GM23248 (cell line): Measurements from ENCODE around the gene TLX1. TPM values are rescaled to one million over a fixed set of nuclear protein-coding genes. Genes with fewer than 3 reads are reported as not detected.

ENCODE experiments used
- DNase-seq: peaks from one replicate; pipeline ENCODE4 v3.0.0-alpha.2; 2015
- H2AFZ ChIP-seq: fragments of 200-600 bp; sonication (generic); 2 replicates; pipeline ENCODE4 v1.6.1; 2016; ENCODE audit warnings: antibody characterized with exemption
- H3F3A ChIP-seq: fragments of 200-600 bp; sonication (generic); 2 replicates; pipeline ENCODE4 v1.6.1; 2016; ENCODE audit warnings: mild to moderate bottlenecking, antibody characterized with exemption, mixed run types; ENCODE audit not compliant: insufficient read depth
- H3K27ac ChIP-seq: fragments of 200-600 bp; sonication (generic); 2 replicates; pipeline ENCODE4 v1.5.1; 2016; ENCODE audit warnings: mild to moderate bottlenecking
- H3K27me3 ChIP-seq: fragments of 200-600 bp; sonication (generic); replicated peaks from 2 replicates; pipeline ENCODE4 v1.6.1; 2016; ENCODE audit warnings: mild to moderate bottlenecking; ENCODE audit not compliant: insufficient read depth
- H3K36me3 ChIP-seq: fragments of 200-600 bp; sonication (generic); 2 replicates; pipeline ENCODE4 v1.6.1; 2016; ENCODE audit warnings: low read depth, mild to moderate bottlenecking
- H3K4me1 ChIP-seq: fragments of 200-600 bp; sonication (generic); 2 replicates; pipeline ENCODE4 v1.6.1; 2016; ENCODE audit warnings: mild to moderate bottlenecking; ENCODE audit not compliant: insufficient read depth
- H3K4me2 ChIP-seq: fragments of 200-600 bp; sonication (generic); one replicate; pipeline ENCODE4 v1.6.1; 2016; ENCODE audit warnings: mild to moderate bottlenecking; ENCODE audit not compliant: unreplicated experiment
- H3K4me3 ChIP-seq: fragments of 200-600 bp; sonication (generic); 2 replicates; pipeline ENCODE4 v1.5.1; 2016; ENCODE audit warnings: mild to moderate bottlenecking
- H3K79me2 ChIP-seq: fragments of 200-600 bp; sonication (generic); 2 replicates; pipeline ENCODE4 v1.6.1; 2016; ENCODE audit warnings: mild to moderate bottlenecking; ENCODE audit not compliant: insufficient read depth
- H3K9ac ChIP-seq: fragments of 200-600 bp; sonication (generic); 2 replicates; pipeline ENCODE4 v1.6.1; 2016; ENCODE audit warnings: mild to moderate bottlenecking
- H3K9me2 ChIP-seq: fragments of 200-600 bp; sonication (generic); 2 replicates; pipeline ENCODE4 v1.6.1; 2016; ENCODE audit warnings: mixed run types, mild to moderate bottlenecking, moderate library complexity; ENCODE audit not compliant: insufficient read depth
- H3K9me3 ChIP-seq: fragments of 200-600 bp; sonication (generic); one replicate; pipeline ENCODE4 v1.6.1; 2017; ENCODE audit warnings: low read depth
- H4K20me1 ChIP-seq: fragments of 200-600 bp; sonication (generic); 2 replicates; pipeline ENCODE4 v1.6.0; 2016; ENCODE audit not compliant: insufficient read depth
- EZH2 ChIP-seq: fragments of 200-600 bp; sonication (generic); IDR thresholded peaks from 2 replicates; pipeline ENCODE4 v1.6.1; 2018; ENCODE audit warnings: antibody characterized with exemption, mild to moderate bottlenecking; ENCODE audit not compliant: insufficient read depth, poor library complexity, severe bottlenecking
- EZH2phosphoT487 ChIP-seq: fragments of 200-600 bp; sonication (generic); IDR thresholded peaks from 2 replicates; pipeline ENCODE4 v1.6.1; 2018; ENCODE audit warnings: antibody characterized with exemption, moderate library complexity, mild to moderate bottlenecking, low read depth; ENCODE audit not compliant: insufficient read depth
- WGBS, 2 experiments: methylation state at CpG; one replicate each; pipeline ENCODE4 v1.1.6; 2015 to 2017; ENCODE audit warnings: low lambda C conversion rate in 2 of 2, low coverage in 1 of 2; ENCODE audit errors: missing lambda C conversion rate in 2 of 2; 5-methylcytosine and 5-hydroxymethylcytosine counted together
- in situ Hi-C: fragments of 300-500 bp; cut with MboI; formaldehyde crosslinking; loops from 2 replicates; pipeline ENCODE4 v1.15.0; 2020
- polyA plus RNA-seq: library from polyadenylated mRNA; unstranded; fragments of >200 nt; fragmentation: Nextera tagmentation; extraction: Ambion mirVana; gene quantifications from 2 replicates; pipeline ENCODE4 v1.2.1, GENCODE V29; 2016
- total RNA-seq: library from RNA; depleted of rRNA; stranded (reverse); fragments of >200 nt; shearing (Covaris generic); gene quantifications from 2 replicates; pipeline ENCODE4 v1.2.3, GENCODE V29; 2014

TLX1 gene
- total and polyA plus RNA-seq, 2 experiments from 2014 or later: not detected

GRCh38 chr10:101123815-101124617, 7.1 kb upstream of the TLX1 start:
- no peaks in the 10 kb centered on the region for H3F3A ChIP-seq
- peaks cover 93% of the 10 kb centered on the region for H3K27me3 ChIP-seq
- no peaks in the 10 kb centered on the region for H3K36me3 ChIP-seq
- DNase-seq: no peak
- in situ Hi-C loops: no loop called here
- TF ChIP-seq EZH2: no peak
- no peak; the same call in 1 of the 2 replicates for TF ChIP-seq EZH2phosphoT487
- no peaks in the 10 kb centered on the region for H3K9me2 ChIP-seq
- H3K4me1 ChIP-seq: no peaks in the 10 kb centered on the region
- H2AFZ ChIP-seq: no peak overlapping the region
- H3K4me3 ChIP-seq: no peak overlapping the region
- H3K27ac ChIP-seq: no peak overlapping the region
- H3K9me3 ChIP-seq: no peaks in the 10 kb centered on the region
- no peaks in the 10 kb centered on the region for H3K79me2 ChIP-seq
- no peaks in the 10 kb centered on the region for H4K20me1 ChIP-seq
- H3K9ac ChIP-seq: no peak overlapping the region
- 30 to 34% methylated on average over 13 of the region's 13 CpGs for WGBS, 2 experiments
- H3K4me2 ChIP-seq: no peak overlapping the region

- H3F3A ChIP-seq: no peaks in the 10 kb centered on the region
- no peaks in the 10 kb centered on the region for H3K9me2 ChIP-seq
- TF ChIP-seq EZH2phosphoT487 (no peak), EZH2 (no peak)
- WGBS, 2 experiments: 68 to 78% methylated on average over 5 of the region's 5 CpGs
- no peak overlapping the region for H3K27ac ChIP-seq
- H3K4me2 ChIP-seq: no peak overlapping the region
- no peak overlapping the region for H3K4me3 ChIP-seq
- H3K9me3 ChIP-seq: no peaks in the 10 kb centered on the region
- H3K79me2 ChIP-seq: no peaks in the 10 kb centered on the region
- H2AFZ ChIP-seq: no peak overlapping the region
- in situ Hi-C loops: no loop called here
- DNase-seq: no peak
- no peaks in the 10 kb centered on the region for H4K20me1 ChIP-seq
- no peaks in the 10 kb centered on the region for H3K4me1 ChIP-seq
- H3K9ac ChIP-seq: no peak overlapping the region
- H3K27me3 ChIP-seq: peaks cover 97% of the 10 kb centered on the region
- H3K36me3 ChIP-seq: no peaks in the 10 kb centered on the region
Measured at GRCh38 chr10:101124933-101125332, 6.2 kb upstream of the TLX1 start.

DNA sequence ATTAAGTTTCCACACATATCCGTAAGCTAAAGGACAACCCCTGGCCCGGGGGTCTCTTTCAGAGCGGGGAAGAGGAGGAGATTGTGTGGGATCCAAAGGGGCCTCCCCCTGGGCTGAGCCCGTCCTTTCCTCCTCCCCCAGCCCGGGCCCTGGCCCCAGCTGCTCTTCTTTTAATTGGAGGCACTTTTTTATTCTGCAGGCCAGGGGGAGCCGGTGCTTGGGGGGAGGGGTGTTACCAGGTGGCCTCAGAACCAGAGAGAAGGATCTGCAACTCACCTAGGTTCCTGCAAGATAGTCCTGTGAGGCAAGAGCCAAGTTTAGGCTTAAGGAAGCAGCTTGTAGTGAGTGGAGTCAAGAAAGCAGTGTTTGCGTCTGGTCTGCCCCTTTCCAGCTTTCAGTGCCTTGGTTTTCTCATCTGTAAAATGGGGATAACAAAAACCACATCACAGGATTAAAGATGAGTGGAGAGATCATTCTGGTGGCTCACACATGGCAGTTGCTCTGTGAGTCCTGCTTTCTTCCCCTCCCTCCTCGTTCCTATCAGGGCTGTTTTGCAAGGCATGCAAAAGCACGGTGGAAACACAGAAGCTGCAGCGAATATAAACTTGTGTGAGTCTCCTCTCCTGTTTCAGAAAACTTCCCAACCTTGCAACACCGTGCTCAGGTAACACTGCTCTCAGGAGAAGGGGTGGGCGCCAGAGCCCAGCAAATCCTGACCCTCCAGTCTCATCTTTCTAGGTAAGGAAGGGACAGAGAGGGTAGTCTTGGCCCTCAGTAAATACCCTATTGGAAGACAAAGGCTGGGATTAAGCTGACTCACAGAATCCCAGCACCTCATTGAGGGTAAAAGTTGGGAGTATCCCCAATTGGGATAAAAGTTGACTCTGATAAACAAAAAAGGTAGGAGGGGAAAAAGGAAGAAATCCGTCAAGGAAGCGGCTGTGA, 4.1 kb upstream of the TLX1 start:
- Histone ChIP-seq H3K4me2 (no peak overlapping the region), H3K27ac (no peak overlapping the region), H3K79me2 (no peaks in the 10 kb centered on the region), H3F3A (no peaks in the 10 kb centered on the region), H3K9me2 (no peaks in the 10 kb centered on the region), H3K36me3 (no peaks in the 10 kb centered on the region), H3K4me3 (no peak overlapping the region), H4K20me1 (no peaks in the 10 kb centered on the region), H3K4me1 (no peaks in the 10 kb centered on the region), H3K27me3 (peaks cover 97% of the 10 kb centered on the region), H3K9ac (no peak overlapping the region), H2AFZ (no peak overlapping the region), H3K9me3 (no peaks in the 10 kb centered on the region)
- TF ChIP-seq EZH2: no peak
- TF ChIP-seq EZH2phosphoT487: no peak
- DNase-seq: no peak
- in situ Hi-C loops: no loop called here
- 15% methylated on average over 11 to 14 of the region's 14 CpGs for WGBS, 2 experiments

GRCh38 chr10:101130141-101130540, 959 bp upstream of the TLX1 start:
- no peak overlapping the region for H3K27ac ChIP-seq
- whole genome bisulfite sequencing, 2 experiments: 45 to 46% methylated on average over 5 of the region's 5 CpGs
- no peaks in the 10 kb centered on the region for H3K4me1 ChIP-seq
- H2AFZ ChIP-seq: no peak overlapping the region
- TF ChIP-seq EZH2phosphoT487 (no peak), EZH2 (no peak)
- H3K79me2 ChIP-seq: no peaks in the 10 kb centered on the region
- no peak overlapping the region for H3K4me3 ChIP-seq
- H3K36me3 ChIP-seq: no peaks in the 10 kb centered on the region
- H3K9me2 ChIP-seq: no peaks in the 10 kb centered on the region
- no peaks in the 10 kb centered on the region for H4K20me1 ChIP-seq
- in situ Hi-C loops: no loop called here
- H3K9ac ChIP-seq: no peak overlapping the region
- H3K4me2 ChIP-seq: no peak overlapping the region
- H3K9me3 ChIP-seq: no peaks in the 10 kb centered on the region
- H3K27me3 ChIP-seq: peaks cover 97% of the 10 kb centered on the region
- H3F3A ChIP-seq: no peaks in the 10 kb centered on the region
- no peak for DNase-seq
